Bronchial epithelial cell (primary cell): ENCODE data around the gene DYNC1LI2. TPM values are rescaled to one million over a fixed set of nuclear protein-coding genes. Genes with fewer than 3 reads are reported as not detected.
"Not testable (repeated sequence)": the region's sequence is repeated elsewhere in the genome, so short reads cannot be mapped to it uniquely, and the experiment has no call there.

Experiments
- DNase-seq: peaks from one replicate; pipeline ENCODE4 v3.0.0-alpha.2; 2010; ENCODE audit warnings: low read depth
- FAIRE-seq: peaks from 2 replicates; lab custom pipeline; 2011; peaks lifted over from hg19 to GRCh38; lab: Jason Lieb, UNC
- H3K27me3 ChIP-seq: 2 replicates; pipeline ENCODE4 v1.5.1; 2011; ENCODE audit warnings: low read length; ENCODE audit not compliant: control insufficient read depth, insufficient read depth
- H3K36me3 ChIP-seq: 2 replicates; pipeline ENCODE4 v1.5.1; 2011; ENCODE audit warnings: low read length; ENCODE audit not compliant: control insufficient read depth, insufficient read depth
- H3K4me3 ChIP-seq: 2 replicates; pipeline ENCODE4 v1.5.1; 2011; ENCODE audit warnings: mild to moderate bottlenecking, low read depth, low read length, control low read depth
- CTCF ChIP-seq: IDR thresholded peaks from 2 replicates; pipeline ENCODE4 v1.5.1; 2011; ENCODE audit warnings: mild to moderate bottlenecking, moderate library complexity, low read length, control low read depth, inconsistent platforms; ENCODE audit not compliant: insufficient read depth, severe bottlenecking
- total RNA-seq: library from RNA; depleted of rRNA; stranded (reverse); fragments of >200 nt; gene quantifications from 2 replicates; pipeline ENCODE4 v1.2.1, GENCODE V29; 2014

DYNC1LI2 gene
- 127 and 138 TPM in 2 replicates for total RNA-seq

GRCh38 chr16:66751303-66751991, at the start of gene DYNC1LI2:
Gene DYNC1LI2 (minus strand): TSS chr16:66751609. CDS start chr16:66751591, 18 bp downstream.
- peak within 1 kb of the TSS; percentile 98 for H3K4me3 ChIP-seq
- H3K36me3 ChIP-seq = peaks cover 7% of the 10 kb centered on the region
- peak; percentile 70 for TF ChIP-seq CTCF
- peak; percentile 33 for DNase-seq
- H3K27me3 ChIP-seq = no peaks in the 10 kb centered on the region
- FAIRE-seq = no peak

GRCh38 chr16:66800856-66801255, 49.4 kb upstream of the DYNC1LI2 start:
- Histone ChIP-seq H3K4me3 (no peak overlapping the region), H3K36me3 (peaks cover 5% of the 10 kb centered on the region), H3K27me3 (no peaks in the 10 kb centered on the region)
- TF ChIP-seq CTCF = no peak
- DNase-seq (no peak), FAIRE-seq (no peak)

GRCh38 chr16:66798161-66798560, 46.8 kb upstream of the DYNC1LI2 start:
- DNase-seq (peak; percentile 3), FAIRE-seq (no peak)
- no peak for TF ChIP-seq CTCF
- H3K36me3 ChIP-seq = no peaks in the 10 kb centered on the region
- no peak overlapping the region for H3K4me3 ChIP-seq
- H3K27me3 ChIP-seq = no peaks in the 10 kb centered on the region

GRCh38 chr16:66793984-66794383, 42.6 kb upstream of the DYNC1LI2 start:
- H3K4me3 ChIP-seq, H3K27me3 ChIP-seq, H3K36me3 ChIP-seq, FAIRE-seq, DNase-seq: not testable (repeated sequence)

GRCh38 chr16:66790130-66790733, 38.8 kb upstream of the DYNC1LI2 start:
- TF ChIP-seq CTCF = no peak
- H3K27me3 ChIP-seq = no peaks in the 10 kb centered on the region
- FAIRE-seq = no peak
- DNase-seq = no peak
- H3K4me3 ChIP-seq = no peak overlapping the region
- no peaks in the 10 kb centered on the region for H3K36me3 ChIP-seq

- H3K4me3 ChIP-seq = no peak overlapping the region
- H3K27me3 ChIP-seq = no peaks in the 10 kb centered on the region
- no peak for TF ChIP-seq CTCF
- no peak for DNase-seq
- FAIRE-seq = no peak
- no peaks in the 10 kb centered on the region for H3K36me3 ChIP-seq
Measured at GRCh38 chr16:66787427-66787826, 36.0 kb upstream of the DYNC1LI2 start.
